A549 treated with AZD9567 at 1 μM for 4 hours (cell line): ENCODE data around the gene SYT15B. TPM values are rescaled to one million over a fixed set of nuclear protein-coding genes. Genes with fewer than 3 reads are reported as not detected.

Experiments used
- total RNA-seq: library from RNA; stranded (reverse); fragments of 200-300 nt; extraction: Qiagen RNA extraction; gene quantifications from 5 replicates; pipeline ENCODE4 v1.2.3, GENCODE V29; 2022; ENCODE audit not compliant: insufficient read depth

The SYT15B gene
- total RNA-seq, result 2.6 to 4.1 TPM (median 3.5 TPM) in 5 replicates

GRCh38 chr10:47763554-47764175 is at the start of gene SYT15B:
SYT15B (minus strand) TSS chr10:47763592; CDS start chr10:47762640, 952 bp downstream.

Other genes starting within 250 kb of the SYT15B start
- 7.5 to 12.6 TPM (median 11.7 TPM) in 5 replicates for gene AGAP9, start 240.0 kb downstream of the SYT15B start, total RNA-seq
- 11.4 to 27.7 TPM (median 23.7 TPM) in 5 replicates for gene NPY4R2, start 155.1 kb upstream of the SYT15B start, total RNA-seq
- gene FAM25C, start 236.2 kb upstream of the SYT15B start, total RNA-seq, result 0.48 to 1.7 TPM in 2 of 5 replicates, not detected in the others